Left kidney (tissue), 2 donors: ENCODE measurements around the gene CENPS. TPM values are rescaled to one million over a fixed set of nuclear protein-coding genes. Genes with fewer than 3 reads are reported as not detected.

ENCODE experiments used
- DNase-seq: peaks from one replicate; pipeline ENCODE4 v3.0.0-alpha.2; 2013
- polyA plus RNA-seq: library from polyadenylated mRNA; unstranded; fragments of 120-200 nt; gene quantifications from one replicate; pipeline ENCODE4 v1.2.1, GENCODE V29; 2013; ENCODE audit not compliant: insufficient read length

CENPS gene
- polyA plus RNA-seq, 1 donor = 35.7 TPM

DNA sequence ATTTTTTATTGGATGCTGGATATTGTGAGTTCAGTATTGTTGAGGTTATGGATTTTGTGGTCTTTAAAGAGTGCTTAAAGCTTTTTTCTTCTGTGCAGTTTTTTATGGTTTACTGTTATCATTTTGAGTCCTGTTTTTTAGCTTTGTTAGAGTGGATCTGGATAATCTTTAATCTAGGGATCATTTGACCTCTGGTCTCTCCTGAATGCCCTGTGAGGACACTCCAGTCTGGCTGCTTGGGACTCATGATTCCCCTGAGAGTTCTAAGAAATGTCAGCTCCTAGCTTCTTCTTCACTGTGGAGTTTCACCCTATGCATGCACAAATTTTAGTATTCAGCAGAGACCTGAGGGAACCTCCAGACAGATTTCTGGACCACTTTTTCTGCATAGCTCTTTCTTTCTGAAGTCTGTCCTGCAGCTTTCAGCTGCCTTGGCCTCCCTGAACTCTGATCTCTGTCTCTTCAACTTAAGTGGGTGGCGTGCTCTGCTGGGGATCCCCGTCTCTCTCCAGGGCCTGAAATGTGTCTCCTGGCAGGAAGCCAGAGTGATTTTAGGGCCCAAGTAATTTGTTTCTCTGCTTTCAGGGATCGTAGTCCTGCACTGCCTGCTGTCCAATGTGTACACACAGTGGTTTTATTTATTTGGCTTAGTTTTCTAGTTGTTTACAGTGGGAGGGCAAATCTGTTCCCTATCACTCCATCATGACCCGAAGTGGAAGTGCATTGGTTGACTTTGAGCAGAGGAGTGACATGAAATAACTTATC is 59.2 kb downstream of the CENPS start:
- no peak for DNase-seq

- no peak for DNase-seq
These were observed 60.2 kb downstream of the CENPS start for GRCh38 chr1:10490286-10490970.

Other genes with a start within 250 kb of the CENPS start
- gene KIF1B, start 219.9 kb upstream of the CENPS start, polyA plus RNA-seq = 55.5 TPM
- 188 TPM for gene PGD, start 31.4 kb upstream of the CENPS start, polyA plus RNA-seq
- 2.6 TPM for gene CORT, start 19.6 kb downstream of the CENPS start, polyA plus RNA-seq
- 44.3 TPM for gene DFFA, start 42.1 kb downstream of the CENPS start, polyA plus RNA-seq
- gene PEX14, start 44.5 kb downstream of the CENPS start, polyA plus RNA-seq = 18.6 TPM